ENCODE results near the gene SCP2.

SCP2 gene

GRCh38 chr1:53082826-53083455, 155.9 kb downstream of the SCP2 start:
- DNase-seq (ENCODE audit: low read depth): no peak

GRCh38 chr1:53083636-53084588, 156.8 kb downstream of the SCP2 start:
- DNase-seq (ENCODE audit: low read depth): no peak

- DNase-seq (ENCODE audit: low read depth): no peak
These were observed 157.5 kb downstream of the SCP2 start for GRCh38 chr1:53084589-53084971.

- DNase-seq (ENCODE audit: low read depth): no peak
These were observed 158.3 kb downstream of the SCP2 start for GRCh38 chr1:53085405-53085804.

GRCh38 chr1:53086491-53087070, 159.5 kb downstream of the SCP2 start:
- no peak for DNase-seq (ENCODE audit: low read depth)

- no peak for DNase-seq (ENCODE audit: low read depth)
These were observed 160.5 kb downstream of the SCP2 start for GRCh38 chr1:53087332-53088285.

GRCh38 chr1:53088616-53089300, 161.7 kb downstream of the SCP2 start:
- DNase-seq (ENCODE audit: low read depth): no peak

GRCh38 chr1:53089478-53090226, 162.6 kb downstream of the SCP2 start:
- no peak for DNase-seq (ENCODE audit: low read depth)

- DNase-seq (ENCODE audit: low read depth): no peak
These were observed 163.4 kb downstream of the SCP2 start for GRCh38 chr1:53090227-53091147.

- DNase-seq (ENCODE audit: low read depth): no peak
These were observed 165.0 kb downstream of the SCP2 start for GRCh38 chr1:53091841-53092645.

- DNase-seq (ENCODE audit: low read depth): no peak
These were observed 165.8 kb downstream of the SCP2 start for GRCh38 chr1:53092659-53093450.

- no peak for DNase-seq (ENCODE audit: low read depth)
These were observed 166.3 kb downstream of the SCP2 start for GRCh38 chr1:53093451-53093754.

- no peak for DNase-seq (ENCODE audit: low read depth)
These were observed 166.9 kb downstream of the SCP2 start for GRCh38 chr1:53093778-53094532.

- DNase-seq (ENCODE audit: low read depth): no peak
These were observed 167.4 kb downstream of the SCP2 start for GRCh38 chr1:53094533-53094919.

All from activated T-helper 9 cell treated with anti-CD3 and anti-CD28 coated beads, Interleukin-2, amount 50 U/mL, for 16 hours (primary cell).